ENCODE results near the gene SLC35G1.
A peak's percentile ranks its signal among the peaks of the same experiment; 100 is the strongest.

The SLC35G1 gene

GRCh38 chr10:93879273-93879672 is 14.5 kb upstream of the SLC35G1 start:
- no peak for DNase-seq

- no peak for DNase-seq
Observed at GRCh38 chr10:93894516-93895378, 969 bp downstream of the SLC35G1 start.

- DNase-seq = no peak
Observed at GRCh38 chr10:93897070-93897780, 3.4 kb downstream of the SLC35G1 start.

- no peak for DNase-seq
Observed at GRCh38 chr10:93899109-93899508, 5.3 kb downstream of the SLC35G1 start.

GRCh38 chr10:93903051-93903450 is 9.3 kb downstream of the SLC35G1 start:
- no peak for DNase-seq

- DNase-seq = no peak
Observed at GRCh38 chr10:93904901-93905300, 11.1 kb downstream of the SLC35G1 start.

GRCh38 chr10:93907059-93907458 is 13.3 kb downstream of the SLC35G1 start:
- no peak for DNase-seq

- DNase-seq = no peak
Observed at GRCh38 chr10:93911866-93912265, 18.1 kb downstream of the SLC35G1 start.

- DNase-seq = no peak
Observed at GRCh38 chr10:93912444-93912843, 18.7 kb downstream of the SLC35G1 start.

GRCh38 chr10:93913706-93914105 is 19.9 kb downstream of the SLC35G1 start:
- no peak for DNase-seq

GRCh38 chr10:93915598-93915997 is 21.8 kb downstream of the SLC35G1 start:
- DNase-seq = no peak

- DNase-seq = peak; percentile 49
Observed at GRCh38 chr10:93916257-93917063, 22.7 kb downstream of the SLC35G1 start.

- no peak for DNase-seq
Observed at GRCh38 chr10:93917064-93917391, 23.2 kb downstream of the SLC35G1 start.

- no peak for DNase-seq
Observed at GRCh38 chr10:93917821-93918220, 24.0 kb downstream of the SLC35G1 start.

GRCh38 chr10:93921338-93921737 is 27.6 kb downstream of the SLC35G1 start:
- DNase-seq = peak; percentile 4

- DNase-seq = no peak
Observed at GRCh38 chr10:93926613-93927012, 32.8 kb downstream of the SLC35G1 start.

GRCh38 chr10:93938140-93938539 is 44.4 kb downstream of the SLC35G1 start:
- no peak for DNase-seq

GRCh38 chr10:93940881-93941280 is 47.1 kb downstream of the SLC35G1 start:
- no peak for DNase-seq

- DNase-seq = no peak
Observed at GRCh38 chr10:93941606-93942005, 47.8 kb downstream of the SLC35G1 start.

GRCh38 chr10:93945819-93946218 is 52.0 kb downstream of the SLC35G1 start:
- DNase-seq = no peak

GRCh38 chr10:93947055-93947454 is 53.3 kb downstream of the SLC35G1 start:
- DNase-seq = peak; percentile 69

- DNase-seq = no peak
Observed at GRCh38 chr10:93947524-93947923, 53.7 kb downstream of the SLC35G1 start.

GRCh38 chr10:93951905-93952304 is 58.1 kb downstream of the SLC35G1 start:
- DNase-seq = no peak
